Medulla oblongata (tissue), 1 donor: ENCODE results near the gene S100A4.
"Not testable (repeated sequence)": the region's sequence is repeated elsewhere in the genome, so short reads cannot be mapped to it uniquely, and the experiment has no call there.

Experiments used
- DNase-seq: peaks from one replicate; pipeline ENCODE4 v3.0.0-alpha.2; 2015; ENCODE audit errors: extremely low spot score

S100A4 gene

GRCh38 chr1:153545067-153546055 lies at the start of gene S100A4:
TSS of gene S100A4 (minus strand) at chr1:153545806. CDS start at chr1:153544794, 1,012 bp downstream.
- DNase-seq = peak; percentile 74

- peak; percentile 72 for DNase-seq
Measured at GRCh38 chr1:153592748-153593147, 47.1 kb upstream of the S100A4 start.

- no peak for DNase-seq
Measured at GRCh38 chr1:153588482-153588881, 42.9 kb upstream of the S100A4 start.

- not testable (repeated sequence) for DNase-seq
Measured at GRCh38 chr1:153588033-153588432, 42.4 kb upstream of the S100A4 start.

GRCh38 chr1:153587314-153587713 lies 41.7 kb upstream of the S100A4 start:
- no peak for DNase-seq

GRCh38 chr1:153586347-153586746 lies 40.7 kb upstream of the S100A4 start:
- DNase-seq = no peak

GRCh38 chr1:153585006-153585405 lies 39.4 kb upstream of the S100A4 start:
- DNase-seq = no peak

GRCh38 chr1:153583976-153584375 lies 38.4 kb upstream of the S100A4 start:
- no peak for DNase-seq

GRCh38 chr1:153583514-153583913 lies 37.9 kb upstream of the S100A4 start:
- not testable (repeated sequence) for DNase-seq

- not testable (repeated sequence) for DNase-seq
Measured at GRCh38 chr1:153582836-153583235, 37.2 kb upstream of the S100A4 start.

GRCh38 chr1:153578936-153579335 lies 33.3 kb upstream of the S100A4 start:
- no peak for DNase-seq

GRCh38 chr1:153578490-153578889 lies 32.9 kb upstream of the S100A4 start:
- no peak for DNase-seq

GRCh38 chr1:153577624-153578051 lies 32.0 kb upstream of the S100A4 start:
- peak; percentile 70 for DNase-seq

GRCh38 chr1:153577138-153577537 lies 31.5 kb upstream of the S100A4 start:
- DNase-seq = no peak

GRCh38 chr1:153575497-153575896 lies 29.9 kb upstream of the S100A4 start:
- not testable (repeated sequence) for DNase-seq

GRCh38 chr1:153575081-153575491 lies 29.5 kb upstream of the S100A4 start:
- not testable (repeated sequence) for DNase-seq

- DNase-seq = no peak
Measured at GRCh38 chr1:153573351-153573750, 27.7 kb upstream of the S100A4 start.

- peak; percentile 96 for DNase-seq
Measured at GRCh38 chr1:153572569-153573015, 27.0 kb upstream of the S100A4 start.

GRCh38 chr1:153571706-153572105 lies 26.1 kb upstream of the S100A4 start:
- no peak for DNase-seq

GRCh38 chr1:153570874-153571273 lies 25.3 kb upstream of the S100A4 start:
- DNase-seq = no peak

- no peak for DNase-seq
Measured at GRCh38 chr1:153569465-153569864, 23.9 kb upstream of the S100A4 start.

GRCh38 chr1:153568367-153569099 lies 22.9 kb upstream of the S100A4 start:
- DNase-seq = peak; percentile 90
